Spinal cord (tissue), 10 donors: Measurements from ENCODE around the gene CDC123. TPM values are rescaled to one million over a fixed set of nuclear protein-coding genes. Genes with fewer than 3 reads are reported as not detected.

ENCODE experiments used
- DNase-seq, 6 donors: peaks; one replicate each; pipeline versions ENCODE4 v3.0.0 to v3.0.0-alpha.2; 2013 to 2015; ENCODE audit warnings: low spot score in 6 of 6, low read depth in 4 of 6
- H3K27ac ChIP-seq: one replicate; pipeline ENCODE4 v1.5.1; 2013; ENCODE audit warnings: low read depth, low read length, control low read depth
- H3K27me3 ChIP-seq: one replicate; pipeline ENCODE4 v1.6.1; 2013; ENCODE audit warnings: low read length; ENCODE audit not compliant: control insufficient read depth, insufficient read depth
- H3K36me3 ChIP-seq: one replicate; pipeline ENCODE4 v1.6.1; 2013; ENCODE audit warnings: low read length; ENCODE audit not compliant: control insufficient read depth, insufficient read depth
- H3K4me1 ChIP-seq: one replicate; pipeline ENCODE4 v1.6.1; 2013; ENCODE audit warnings: low read length; ENCODE audit not compliant: control insufficient read depth, insufficient read depth
- H3K4me3 ChIP-seq: one replicate; pipeline ENCODE4 v1.5.1; 2013; ENCODE audit warnings: low read depth, low read length, control low read depth
- H3K9me3 ChIP-seq: one replicate; pipeline ENCODE4 v1.6.1; 2013; ENCODE audit warnings: low read length; ENCODE audit not compliant: control insufficient read depth, insufficient read depth
- WGBS: methylation state at CpG from one replicate; pipeline ENCODE4 v1.1.5; 2013; ENCODE audit warnings: missing lambda C conversion rate; ENCODE audit not compliant: insufficient coverage; 5-methylcytosine and 5-hydroxymethylcytosine counted together
- polyA plus RNA-seq, 2 donors: library from polyadenylated mRNA; unstranded; fragments of 120-200 nt; gene quantifications; one replicate each; pipeline ENCODE4 v1.2.1, GENCODE V29; 2013; ENCODE audit not compliant: insufficient read length in 2 of 2
- total RNA-seq, 2 donors: library from RNA; depleted of rRNA in 1 of 2; stranded (reverse); fragments of 120-200 nt in 1 of 2; fragments of >200 nt in 1 of 2; gene quantifications; one replicate each; pipeline versions ENCODE4 v1.2.3 to v1.2.4, GENCODE V29; 2013 to 2014
- donor health status: healthy.

CDC123 gene
- total and polyA plus RNA-seq, 4 donors: 86.2 to 136 (median 109) TPM

DNA sequence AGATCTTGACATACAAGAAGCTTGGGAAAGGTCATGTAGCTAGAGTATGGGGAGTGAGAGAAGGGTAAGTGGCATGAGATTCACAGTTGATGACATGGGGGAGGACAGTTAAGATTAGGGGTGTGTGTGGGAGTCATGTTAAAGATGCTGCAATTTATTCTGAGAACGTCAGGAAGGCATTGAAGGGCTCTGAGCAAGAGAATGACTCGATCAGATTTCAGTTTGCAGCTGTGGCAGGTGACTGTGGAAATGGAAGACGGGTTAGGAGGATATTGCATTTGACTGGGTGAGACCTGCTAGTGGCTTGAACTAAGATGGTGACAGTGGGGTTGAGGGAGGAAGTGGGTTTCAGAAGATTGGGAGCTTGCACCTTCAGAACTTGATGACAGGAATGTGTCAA lies 5.6 kb downstream of the CDC123 start:
- peaks cover 3% of the 10 kb centered on the region for H3K4me1 ChIP-seq
- H3K36me3 ChIP-seq: peaks cover 26% of the 10 kb centered on the region
- no peak for DNase-seq
- H3K9me3 ChIP-seq: no peaks in the 10 kb centered on the region
- 90% methylated on average over 3 of the region's 3 CpGs for WGBS
- H3K27ac ChIP-seq: no peak overlapping the region
- H3K27me3 ChIP-seq: no peaks in the 10 kb centered on the region
- no peak overlapping the region for H3K4me3 ChIP-seq

DNA sequence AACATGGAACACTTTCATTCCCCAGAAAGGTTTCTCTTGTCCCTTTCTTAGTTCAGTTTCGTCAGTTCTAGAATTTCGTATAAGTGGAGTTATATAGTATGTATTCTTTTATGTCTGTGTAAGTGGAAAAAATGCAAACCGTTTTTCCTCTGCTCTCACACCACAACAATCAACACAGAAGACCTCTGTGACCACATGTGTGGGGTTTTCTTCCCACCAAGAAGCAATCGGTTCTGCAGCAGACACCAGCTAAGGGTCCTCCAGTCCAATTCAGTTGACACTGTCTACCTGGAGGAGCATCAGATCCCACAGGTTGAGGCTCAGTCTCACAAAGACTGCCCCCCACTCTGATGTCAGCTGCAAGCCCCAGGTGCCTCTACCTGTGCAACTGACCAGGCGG lies 6.2 kb downstream of the CDC123 start:
- no peak overlapping the region for H3K4me3 ChIP-seq
- WGBS: 92% methylated on average over 2 of the region's 5 CpGs
- no peaks in the 10 kb centered on the region for H3K27me3 ChIP-seq
- no peaks in the 10 kb centered on the region for H3K9me3 ChIP-seq
- H3K27ac ChIP-seq: no peak overlapping the region
- peaks cover 27% of the 10 kb centered on the region for H3K36me3 ChIP-seq
- H3K4me1 ChIP-seq: peaks cover 3% of the 10 kb centered on the region
- no peak for DNase-seq

DNA sequence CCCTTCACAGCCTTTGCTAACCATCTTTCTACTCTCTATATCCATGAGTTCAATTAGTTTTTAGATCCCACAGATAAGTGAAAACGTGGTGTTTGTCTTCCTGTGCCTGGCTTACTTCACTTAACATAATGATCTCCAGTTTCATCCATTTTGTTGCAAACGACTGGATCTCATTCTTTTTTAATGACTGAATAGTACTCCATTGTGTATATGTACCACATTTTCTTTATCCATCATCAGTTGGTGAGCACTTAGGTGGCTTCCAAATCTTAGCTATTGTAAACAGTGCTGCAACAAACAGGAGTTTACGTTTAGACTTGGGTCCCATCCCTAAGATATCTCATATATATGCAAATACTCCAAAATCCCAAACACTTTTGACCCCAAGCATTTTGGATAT lies 9.1 kb downstream of the CDC123 start:
- DNase-seq: no peak
- H3K4me3 ChIP-seq: no peak overlapping the region
- H3K36me3 ChIP-seq: peaks cover 31% of the 10 kb centered on the region
- no peaks in the 10 kb centered on the region for H3K4me1 ChIP-seq
- H3K9me3 ChIP-seq: no peaks in the 10 kb centered on the region
- no peaks in the 10 kb centered on the region for H3K27me3 ChIP-seq
- no CpG with 5 or more reads among the region's 3 CpGs for WGBS
- no peak overlapping the region for H3K27ac ChIP-seq

DNA sequence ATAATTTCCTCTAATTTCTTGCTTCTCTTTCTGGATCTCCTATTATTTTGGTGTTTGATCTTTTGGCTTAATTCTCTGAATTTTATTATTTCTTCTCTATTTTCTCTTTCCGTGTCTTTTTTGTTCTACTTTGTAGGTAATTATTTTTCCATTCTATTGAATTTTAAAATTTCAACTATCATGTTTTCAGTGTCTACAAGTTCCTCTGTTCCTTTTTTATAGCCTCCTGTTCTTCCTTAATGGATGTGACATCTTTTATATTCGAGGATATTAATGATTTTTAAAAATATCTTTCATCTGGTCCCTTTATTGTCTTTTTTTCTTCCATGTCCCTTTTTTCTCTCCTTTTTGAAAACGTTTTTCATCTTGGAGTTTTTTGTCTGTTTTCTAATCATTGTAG lies 11.1 kb downstream of the CDC123 start:
- no peak for DNase-seq
- Histone ChIP-seq H3K36me3 (peaks cover 37% of the 10 kb centered on the region), H3K27me3 (no peaks in the 10 kb centered on the region), H3K9me3 (no peaks in the 10 kb centered on the region), H3K4me3 (no peak overlapping the region), H3K27ac (no peak overlapping the region), H3K4me1 (no peaks in the 10 kb centered on the region)
- no CpG with 5 or more reads among the region's 3 CpGs for WGBS

DNA sequence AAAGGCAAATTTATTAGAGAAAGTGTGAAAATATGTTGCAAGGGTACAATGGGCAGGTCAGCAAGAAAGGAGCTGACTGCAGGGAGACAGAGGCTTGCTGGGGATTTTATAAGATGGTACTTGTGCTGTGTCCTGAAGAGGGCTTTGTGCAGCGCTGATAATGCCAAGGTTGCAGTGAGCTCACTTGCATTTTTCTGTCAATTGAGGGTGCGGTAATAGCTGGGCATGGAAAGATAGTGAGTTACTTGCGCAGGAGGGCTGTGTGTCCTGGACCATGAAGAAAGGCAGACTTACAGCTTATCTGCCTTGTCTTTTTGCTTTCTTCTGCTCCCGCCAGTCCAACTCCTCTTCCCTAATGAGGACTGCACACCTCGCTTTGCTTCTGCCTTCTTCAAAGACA lies 12.5 kb downstream of the CDC123 start:
- peaks cover 30% of the 10 kb centered on the region for H3K36me3 ChIP-seq
- WGBS: 96% methylated on average over 5 of the region's 5 CpGs

DNA sequence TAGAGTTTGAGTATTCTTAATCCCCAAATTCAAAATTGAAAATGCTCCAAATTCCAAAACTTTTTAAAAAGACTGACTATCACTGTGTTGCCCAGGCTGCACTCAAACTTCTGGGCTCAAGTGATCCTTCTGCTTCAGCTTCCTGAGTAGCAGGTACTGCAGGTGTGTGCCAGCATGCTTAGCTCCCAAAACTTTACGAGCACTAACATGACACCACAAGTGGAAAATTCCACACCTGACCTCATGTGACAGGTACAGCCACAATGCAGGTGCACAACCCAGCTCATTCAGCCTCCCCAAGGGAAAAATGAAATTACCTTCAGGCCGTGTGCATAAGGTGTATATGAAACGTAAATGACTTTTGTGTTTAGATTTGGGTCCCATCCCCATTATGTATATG lies 16.5 kb downstream of the CDC123 start:
- 100% methylated on average over 1 of the region's 3 CpGs for WGBS
- Histone ChIP-seq H3K27me3 (no peaks in the 10 kb centered on the region), H3K36me3 (peaks cover 22% of the 10 kb centered on the region), H3K27ac (no peak overlapping the region), H3K4me3 (no peak overlapping the region), H3K9me3 (no peaks in the 10 kb centered on the region), H3K4me1 (no peaks in the 10 kb centered on the region)
- DNase-seq: no peak

More for the DNA sequence above, 12.5 kb downstream of the CDC123 start:
- Histone ChIP-seq H3K4me1 (no peaks in the 10 kb centered on the region), H3K4me3 (no peak overlapping the region), H3K9me3 (no peaks in the 10 kb centered on the region), H3K27ac (no peak overlapping the region), H3K27me3 (no peaks in the 10 kb centered on the region)
- DNase-seq: no peak

DNA sequence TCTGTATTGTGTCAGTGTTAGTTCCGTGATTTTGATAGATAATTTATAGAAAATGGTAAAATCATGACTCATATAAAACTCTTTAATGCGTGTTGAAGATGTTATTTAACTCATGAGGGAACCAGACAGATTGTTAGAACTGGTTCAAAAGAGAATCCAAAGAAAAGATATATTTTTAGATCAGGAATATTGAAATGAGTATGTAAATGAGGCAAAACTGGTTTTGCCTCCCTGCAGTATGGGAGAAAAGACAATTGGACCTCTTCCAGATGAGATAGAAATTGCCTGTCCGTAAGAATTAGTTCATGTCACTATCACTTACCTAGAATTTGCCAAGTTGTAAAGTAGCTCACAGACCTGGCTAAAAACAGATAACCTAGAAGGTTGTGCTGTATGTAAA lies 17.6 kb downstream of the CDC123 start:
- H3K4me3 ChIP-seq: no peak overlapping the region
- H3K27me3 ChIP-seq: no peaks in the 10 kb centered on the region
- DNase-seq: peak in 1 of 6 donors; percentile 30
- peaks cover 34% of the 10 kb centered on the region for H3K36me3 ChIP-seq
- H3K9me3 ChIP-seq: no peaks in the 10 kb centered on the region
- H3K4me1 ChIP-seq: no peaks in the 10 kb centered on the region
- no CpG with 5 or more reads among the region's 3 CpGs for WGBS
- H3K27ac ChIP-seq: no peak overlapping the region

DNA sequence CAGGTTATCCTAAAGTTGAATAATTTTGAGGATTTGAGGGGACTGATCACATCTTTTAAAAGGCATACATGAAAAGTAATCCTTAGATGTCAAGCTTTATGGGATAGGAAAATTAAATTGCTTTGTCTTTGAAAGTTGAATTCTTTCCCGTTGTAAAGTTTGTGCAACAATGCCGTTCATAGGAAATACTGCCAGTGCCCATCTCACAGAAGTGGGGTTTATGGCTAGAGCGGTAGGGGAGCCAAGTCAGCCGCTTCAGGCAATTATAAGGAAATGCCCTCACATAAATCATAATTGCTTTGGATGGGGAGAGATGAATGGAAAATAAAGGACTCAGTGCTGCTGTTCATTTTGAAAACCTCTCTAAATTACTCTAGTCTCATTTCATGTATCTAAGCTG lies 18.1 kb downstream of the CDC123 start:
- Histone ChIP-seq H3K27me3 (no peaks in the 10 kb centered on the region), H3K4me1 (no peaks in the 10 kb centered on the region), H3K9me3 (no peaks in the 10 kb centered on the region), H3K4me3 (no peak overlapping the region), H3K36me3 (peaks cover 37% of the 10 kb centered on the region), H3K27ac (no peak overlapping the region)
- no peak for DNase-seq
- 87% methylated on average over 2 of the region's 4 CpGs for WGBS

DNA sequence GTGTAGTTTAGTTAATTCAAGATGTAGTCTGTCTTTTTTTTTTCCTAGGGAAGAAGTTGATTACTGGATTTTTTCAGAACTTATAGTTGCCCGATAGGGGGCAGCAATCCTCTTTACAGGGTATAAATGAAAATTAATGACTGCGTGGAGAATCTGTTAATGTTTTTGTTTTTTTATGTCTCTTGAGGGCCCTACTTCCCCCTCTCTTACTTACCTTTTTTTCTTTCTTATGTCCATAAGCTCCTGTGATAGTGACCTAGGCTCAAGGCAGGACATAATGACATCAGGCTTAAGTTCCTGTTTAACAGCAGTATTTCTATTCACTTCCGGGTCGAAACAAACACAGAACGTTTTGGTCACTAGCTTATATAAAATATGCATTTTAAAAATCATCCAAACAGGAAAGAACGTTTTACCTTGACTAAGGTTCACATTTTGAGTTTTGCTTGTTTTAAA lies 18.8 kb downstream of the CDC123 start:
- WGBS: no CpG with 5 or more reads among the region's 6 CpGs
- H3K9me3 ChIP-seq: no peaks in the 10 kb centered on the region
- peak in 4 of 6 donors; percentile 12 to 84 (median 44) for DNase-seq
- no peak overlapping the region for H3K27ac ChIP-seq
- H3K4me3 ChIP-seq: no peak overlapping the region
- H3K36me3 ChIP-seq: peaks cover 35% of the 10 kb centered on the region
- no peaks in the 10 kb centered on the region for H3K27me3 ChIP-seq
- H3K4me1 ChIP-seq: no peaks in the 10 kb centered on the region

DNA sequence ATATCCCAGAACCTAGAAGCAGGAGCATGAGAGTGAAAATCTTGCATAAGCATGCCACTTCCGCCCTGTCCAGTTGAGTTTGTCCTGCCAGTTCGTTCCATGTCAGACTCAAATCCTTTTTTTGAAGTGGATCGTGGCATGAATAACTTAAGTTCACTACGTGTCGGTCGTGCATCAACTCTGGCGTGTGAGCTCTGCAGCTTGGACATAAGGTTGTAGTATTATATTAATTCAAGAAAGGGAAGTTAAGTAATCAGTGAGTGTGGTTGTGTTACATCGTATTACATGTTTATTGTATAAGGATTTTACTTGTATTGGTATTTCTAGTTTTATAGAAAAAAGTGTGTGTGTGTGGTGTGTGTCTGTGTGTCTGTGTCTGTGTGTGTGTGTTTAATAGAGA lies 23.0 kb downstream of the CDC123 start:
- Histone ChIP-seq H3K4me1 (no peaks in the 10 kb centered on the region), H3K27ac (no peak overlapping the region), H3K27me3 (no peaks in the 10 kb centered on the region), H3K9me3 (no peaks in the 10 kb centered on the region), H3K36me3 (peaks cover 32% of the 10 kb centered on the region), H3K4me3 (no peak overlapping the region)
- DNase-seq: no peak
- 95% methylated on average over 8 of the region's 8 CpGs for WGBS
